Measurements from ENCODE around the gene RASSF3. TPM values are rescaled to one million over a fixed set of nuclear protein-coding genes. Genes with fewer than 3 reads are reported as not detected.

RASSF3 gene
- total and polyA plus RNA-seq, 2 of the 13 experiments (the other 11 are each of a cell fraction or from before 2014, with no cell fraction given): 15.5 to 16.0 TPM

GRCh38 chr12:64745980-64746379 lies 135.7 kb downstream of the RASSF3 start:
- no peak for FAIRE-seq
- no peaks in the 10 kb centered on the region for H4K20me1 ChIP-seq (ENCODE audit: insufficient read depth, low read length)
- ChIA-PET POLR2A (no interaction called here), CTCF (ENCODE audit: low intra/inter-chr PET ratio, low total read pairs) (no interaction called here)
- peaks cover 16 to 52% of the 10 kb centered on the region in 2 experiments; a peak in 4 of 5 replicates for H3K36me3 ChIP-seq (replicated peaks in 1 of 2; ENCODE audit: control insufficient read depth in 1 of 2, insufficient read depth in 2 of 2, low read length in 2 of 2)
- no peak overlapping the region for H2AFZ ChIP-seq (ENCODE audit: low read length)
- H3K9me3 ChIP-seq (ENCODE audit: low read length): no peaks in the 10 kb centered on the region
- no peak overlapping the region for H3K27ac ChIP-seq (ENCODE audit: extremely low read length, insufficient read depth, low read length)
- no peak overlapping the region for H3K4me3 ChIP-seq (replicated peaks in 1 of 3; ENCODE audit: insufficient read depth in 1 of 3, low read depth in 2 of 3, low read length in 3 of 3)
- TF ChIP-seq CEBPG (CRISPR knock-in tag; IDR thresholded peaks at IDR 0.05) (no peak), GPN1 (CRISPR knock-in tag; IDR thresholded peaks at IDR 0.05; ENCODE audit: borderline replicate concordance) (no peak), ZNF883 (CRISPR knock-in tag; IDR thresholded peaks at IDR 0.05; ENCODE audit: not compliant biosample characterization) (no peak), ZNF792 (CRISPR knock-in tag; IDR thresholded peaks at IDR 0.05) (no peak), TRAFD1 (CRISPR knock-in tag; IDR thresholded peaks at IDR 0.05; ENCODE audit: borderline replicate concordance) (no peak), ZNF891 (CRISPR knock-in tag; IDR thresholded peaks at IDR 0.05) (no peak), ARID5B (CRISPR knock-in tag; IDR thresholded peaks at IDR 0.05) (no peak), ZNF75D (CRISPR knock-in tag; IDR thresholded peaks at IDR 0.05; ENCODE audit: borderline replicate concordance) (no peak), ZNF552 (CRISPR knock-in tag; IDR thresholded peaks at IDR 0.05; ENCODE audit: borderline replicate concordance) (no peak), KDM5A (IDR thresholded peaks at IDR 0.05; ENCODE audit: borderline replicate concordance, low read length) (no peak), ZNF136 (CRISPR knock-in tag; IDR thresholded peaks at IDR 0.05; ENCODE audit: low read depth) (no peak)
- DNase-seq (ENCODE audit: low spot score): no peak
- H3K79me2 ChIP-seq (ENCODE audit: insufficient read depth, low read length): no peaks in the 10 kb centered on the region
- ATAC-seq: no peak
- in situ Hi-C loops (cut with HindIII; ENCODE audit: extremely low pct_ligation_motif_present, low pct_unique_long_range_greater_than_20kb) (no loop called here), intact Hi-C loops (cut with micrococcal nuclease; ENCODE audit: unreplicated experiment) (no loop called here)
- H3K4me2 ChIP-seq (ENCODE audit: low read depth, low read length): no peak overlapping the region
- WGBS (ENCODE audit: low lambda C conversion rate): 100% methylated on average over 2 of the region's 2 CpGs
- no TSS peak for BruUV-seq (replicated peaks)
- H3K4me1 ChIP-seq (ENCODE audit: insufficient read depth, low read length): peaks cover 12% of the 10 kb centered on the region
- no peaks in the 10 kb centered on the region for H3K27me3 ChIP-seq (ENCODE audit: control insufficient read depth in 1 of 2, insufficient read depth in 2 of 2, low read length in 2 of 2)
- no peak overlapping the region for H3K9ac ChIP-seq (ENCODE audit: insufficient read depth, low read depth, low read length)

Measured in HepG2 (cell line).